Measurements from ENCODE around the gene ID2.

DNA sequence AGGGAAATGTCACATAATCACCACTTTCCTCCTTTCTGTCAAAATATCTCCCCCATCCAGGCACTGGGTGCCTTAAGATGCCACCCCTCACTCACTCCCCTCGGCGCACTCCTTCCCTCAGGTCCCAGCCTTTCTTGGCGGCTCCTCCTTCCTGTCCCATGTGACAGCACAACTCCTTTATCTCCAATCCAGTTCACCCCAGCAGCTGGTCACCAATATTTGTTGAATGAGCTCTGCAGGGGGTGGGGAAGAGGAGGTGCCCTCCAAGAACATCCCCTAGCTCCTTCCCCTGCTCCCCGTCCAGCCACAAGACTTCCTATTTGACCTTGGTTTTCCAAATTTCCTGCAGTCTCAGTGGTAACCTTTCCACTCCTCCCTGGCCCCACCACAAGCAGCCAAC lies 31.6 kb upstream of the ID2 start:
- no peak for TF ChIP-seq BCL11A (IDR thresholded peaks at IDR 0.05; ENCODE audit: low read depth, low read length)
- TF ChIP-seq, protein P1, sequence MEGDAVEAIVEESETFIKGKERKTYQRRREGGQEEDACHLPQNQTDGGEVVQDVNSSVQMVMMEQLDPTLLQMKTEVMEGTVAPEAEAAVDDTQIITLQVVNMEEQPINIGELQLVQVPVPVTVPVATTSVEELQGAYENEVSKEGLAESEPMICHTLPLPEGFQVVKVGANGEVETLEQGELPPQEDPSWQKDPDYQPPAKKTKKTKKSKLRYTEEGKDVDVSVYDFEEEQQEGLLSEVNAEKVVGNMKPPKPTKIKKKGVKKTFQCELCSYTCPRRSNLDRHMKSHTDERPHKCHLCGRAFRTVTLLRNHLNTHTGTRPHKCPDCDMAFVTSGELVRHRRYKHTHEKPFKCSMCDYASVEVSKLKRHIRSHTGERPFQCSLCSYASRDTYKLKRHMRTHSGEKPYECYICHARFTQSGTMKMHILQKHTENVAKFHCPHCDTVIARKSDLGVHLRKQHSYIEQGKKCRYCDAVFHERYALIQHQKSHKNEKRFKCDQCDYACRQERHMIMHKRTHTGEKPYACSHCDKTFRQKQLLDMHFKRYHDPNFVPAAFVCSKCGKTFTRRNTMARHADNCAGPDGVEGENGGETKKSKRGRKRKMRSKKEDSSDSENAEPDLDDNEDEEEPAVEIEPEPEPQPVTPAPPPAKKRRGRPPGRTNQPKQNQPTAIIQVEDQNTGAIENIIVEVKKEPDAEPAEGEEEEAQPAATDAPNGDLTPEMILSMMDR (IDR thresholded peaks at IDR 0.05 in 2 of 3, conservative IDR thresholded peaks at IDR 0.05 in 1 of 3; ENCODE audit: control insufficient read depth in 2 of 3, extremely low read depth in 1 of 3, insufficient read depth in 1 of 3, low read depth in 3 of 3, low read length in 3 of 3): no peak
- TF ChIP-seq, protein P2, sequence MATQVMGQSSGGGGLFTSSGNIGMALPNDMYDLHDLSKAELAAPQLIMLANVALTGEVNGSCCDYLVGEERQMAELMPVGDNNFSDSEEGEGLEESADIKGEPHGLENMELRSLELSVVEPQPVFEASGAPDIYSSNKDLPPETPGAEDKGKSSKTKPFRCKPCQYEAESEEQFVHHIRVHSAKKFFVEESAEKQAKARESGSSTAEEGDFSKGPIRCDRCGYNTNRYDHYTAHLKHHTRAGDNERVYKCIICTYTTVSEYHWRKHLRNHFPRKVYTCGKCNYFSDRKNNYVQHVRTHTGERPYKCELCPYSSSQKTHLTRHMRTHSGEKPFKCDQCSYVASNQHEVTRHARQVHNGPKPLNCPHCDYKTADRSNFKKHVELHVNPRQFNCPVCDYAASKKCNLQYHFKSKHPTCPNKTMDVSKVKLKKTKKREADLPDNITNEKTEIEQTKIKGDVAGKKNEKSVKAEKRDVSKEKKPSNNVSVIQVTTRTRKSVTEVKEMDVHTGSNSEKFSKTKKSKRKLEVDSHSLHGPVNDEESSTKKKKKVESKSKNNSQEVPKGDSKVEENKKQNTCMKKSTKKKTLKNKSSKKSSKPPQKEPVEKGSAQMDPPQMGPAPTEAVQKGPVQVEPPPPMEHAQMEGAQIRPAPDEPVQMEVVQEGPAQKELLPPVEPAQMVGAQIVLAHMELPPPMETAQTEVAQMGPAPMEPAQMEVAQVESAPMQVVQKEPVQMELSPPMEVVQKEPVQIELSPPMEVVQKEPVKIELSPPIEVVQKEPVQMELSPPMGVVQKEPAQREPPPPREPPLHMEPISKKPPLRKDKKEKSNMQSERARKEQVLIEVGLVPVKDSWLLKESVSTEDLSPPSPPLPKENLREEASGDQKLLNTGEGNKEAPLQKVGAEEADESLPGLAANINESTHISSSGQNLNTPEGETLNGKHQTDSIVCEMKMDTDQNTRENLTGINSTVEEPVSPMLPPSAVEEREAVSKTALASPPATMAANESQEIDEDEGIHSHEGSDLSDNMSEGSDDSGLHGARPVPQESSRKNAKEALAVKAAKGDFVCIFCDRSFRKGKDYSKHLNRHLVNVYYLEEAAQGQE (IDR thresholded peaks at IDR 0.05; ENCODE audit: low read depth, low read length): no peak

All from GM12878 (cell line).